GM18951 (cell line): ENCODE measurements around the gene TMEM117.

ENCODE experiments used
- POLR2A ChIP-seq: IDR thresholded peaks from 4 replicates; pipeline ENCODE4 v1.6.1; 2011; ENCODE audit warnings: mild to moderate bottlenecking; ENCODE audit not compliant: insufficient read length, insufficient read depth; ENCODE audit errors: extremely low read depth
- in situ Hi-C: fragments of 300-500 bp; cut with MboI; formaldehyde crosslinking; loops from one replicate; pipeline ENCODE4 v1.12.0; 2022; ENCODE audit warnings: low sequenced_read_pairs, mixed read lengths, inconsistent platforms; ENCODE audit not compliant: unreplicated experiment

Gene TMEM117

GRCh38 chr12:44299524-44299923 is 463.6 kb downstream of the TMEM117 start:
- in situ Hi-C loops = no loop called here
- TF ChIP-seq POLR2A = no peak

DNA sequence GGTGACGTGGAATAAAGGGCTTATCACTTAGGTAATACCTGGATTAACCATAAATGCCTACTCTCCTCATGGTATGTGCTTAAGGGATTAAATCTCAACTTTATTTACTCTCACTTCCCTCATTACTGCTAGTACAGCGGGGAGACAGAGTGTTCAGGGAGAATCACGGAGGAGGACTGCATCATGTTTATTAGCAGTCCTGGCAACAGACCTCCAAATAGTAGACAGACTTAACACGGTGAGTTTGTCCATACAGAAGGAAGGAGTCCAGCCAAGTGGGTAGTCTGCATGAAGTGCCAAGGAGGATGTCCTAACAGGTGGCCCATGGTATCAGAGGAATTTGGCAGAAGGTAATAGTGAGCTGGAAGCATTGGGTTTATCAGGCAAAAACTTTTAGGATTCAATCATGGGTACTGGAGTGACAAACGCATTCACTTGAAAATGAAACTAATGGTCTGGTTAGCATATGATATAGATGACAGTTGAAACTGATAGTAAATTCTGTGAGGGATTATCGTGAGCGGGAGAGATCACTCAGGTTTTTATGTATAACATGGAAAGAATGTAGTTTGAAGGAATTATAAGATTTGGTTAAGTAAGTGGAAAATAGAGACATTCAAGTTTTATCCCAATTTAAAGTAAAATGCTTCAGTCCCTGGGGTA is 471.8 kb downstream of the TMEM117 start:
- TF ChIP-seq POLR2A = no peak
- in situ Hi-C loops = no loop called here

GRCh38 chr12:44313188-44313587 is 477.3 kb downstream of the TMEM117 start:
- in situ Hi-C loops = no loop called here
- no peak for TF ChIP-seq POLR2A

GRCh38 chr12:44314007-44314500 is 478.2 kb downstream of the TMEM117 start:
- in situ Hi-C loops = no loop called here
- no peak for TF ChIP-seq POLR2A

DNA sequence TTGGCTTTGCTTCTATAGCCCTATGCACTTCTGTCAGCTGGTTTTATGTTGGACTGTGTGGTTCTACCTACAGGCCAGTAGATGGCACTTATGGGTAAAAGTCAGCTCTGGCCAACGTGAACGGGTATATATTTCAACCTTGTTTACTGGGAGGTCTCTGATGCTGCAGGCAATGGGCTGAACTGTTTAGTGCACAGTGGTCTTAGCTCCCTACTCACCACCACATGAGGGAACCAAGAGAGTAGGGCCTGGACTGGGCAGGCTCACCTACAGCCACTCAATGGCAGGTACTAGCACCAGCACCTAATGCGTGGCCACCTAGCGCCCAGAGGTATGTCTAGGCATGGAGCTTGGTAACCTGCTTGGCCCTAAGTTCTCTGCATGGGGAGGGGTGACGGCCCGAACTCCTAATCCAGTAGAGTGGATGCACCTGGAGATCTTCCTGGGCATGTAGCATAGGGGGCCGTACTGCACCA is 481.8 kb downstream of the TMEM117 start:
- no peak for TF ChIP-seq POLR2A
- in situ Hi-C loops = no loop called here

- no peak for TF ChIP-seq POLR2A
- in situ Hi-C loops = no loop called here
Measured at GRCh38 chr12:44331269-44331668, 495.4 kb downstream of the TMEM117 start.

GRCh38 chr12:44334347-44334746 is 498.5 kb downstream of the TMEM117 start:
- in situ Hi-C loops = no loop called here

GRCh38 chr12:44335030-44335429 is 499.1 kb downstream of the TMEM117 start:
- TF ChIP-seq POLR2A = no peak
- in situ Hi-C loops = no loop called here

More at GRCh38 chr12:44334347-44334746, 498.5 kb downstream of the TMEM117 start:
- no peak for TF ChIP-seq POLR2A

DNA sequence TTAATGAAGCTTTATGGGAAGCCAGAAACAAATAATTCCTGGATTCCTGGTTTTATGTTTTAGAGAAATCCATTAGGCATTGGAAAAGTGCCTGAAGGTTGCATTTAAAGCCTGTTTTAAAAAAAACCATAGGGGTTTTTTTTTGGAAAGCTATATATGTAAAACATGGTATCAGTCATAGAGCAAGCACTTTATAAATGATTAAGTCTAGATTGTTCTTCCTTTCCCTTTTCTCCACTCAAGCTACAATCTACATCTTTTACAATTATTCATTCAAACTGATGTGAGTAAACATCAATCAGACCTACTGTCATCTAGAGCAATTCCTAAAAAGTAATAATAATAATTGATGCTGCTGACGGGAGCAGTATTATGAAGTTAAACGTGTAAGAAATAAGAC is 500.7 kb downstream of the TMEM117 start:
- in situ Hi-C loops = no loop called here
- no peak for TF ChIP-seq POLR2A

GRCh38 chr12:44342371-44342770 is 506.5 kb downstream of the TMEM117 start:
- in situ Hi-C loops = no loop called here
- TF ChIP-seq POLR2A = no peak

- in situ Hi-C loops = no loop called here
- TF ChIP-seq POLR2A = no peak
Measured at GRCh38 chr12:44347145-44347544, 511.3 kb downstream of the TMEM117 start.

DNA sequence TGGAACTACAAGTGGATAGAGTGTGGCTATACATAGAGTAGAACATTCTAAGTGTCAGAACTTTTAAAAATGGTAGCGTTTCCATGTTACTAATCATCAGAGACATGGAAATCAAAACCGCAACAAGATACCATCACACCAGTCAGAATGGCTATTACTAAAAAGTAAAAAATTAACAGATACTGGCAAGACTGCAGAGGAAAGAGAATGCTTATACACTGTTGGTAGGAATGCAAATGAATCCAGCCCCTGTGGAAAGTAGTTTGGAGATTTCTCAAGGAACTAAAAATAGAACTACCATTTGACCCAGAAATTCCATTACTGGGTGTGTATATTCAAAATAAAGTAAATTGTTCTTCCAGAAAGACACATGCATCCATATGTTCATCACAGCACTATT is 521.6 kb downstream of the TMEM117 start:
- in situ Hi-C loops = no loop called here
- no peak for TF ChIP-seq POLR2A

DNA sequence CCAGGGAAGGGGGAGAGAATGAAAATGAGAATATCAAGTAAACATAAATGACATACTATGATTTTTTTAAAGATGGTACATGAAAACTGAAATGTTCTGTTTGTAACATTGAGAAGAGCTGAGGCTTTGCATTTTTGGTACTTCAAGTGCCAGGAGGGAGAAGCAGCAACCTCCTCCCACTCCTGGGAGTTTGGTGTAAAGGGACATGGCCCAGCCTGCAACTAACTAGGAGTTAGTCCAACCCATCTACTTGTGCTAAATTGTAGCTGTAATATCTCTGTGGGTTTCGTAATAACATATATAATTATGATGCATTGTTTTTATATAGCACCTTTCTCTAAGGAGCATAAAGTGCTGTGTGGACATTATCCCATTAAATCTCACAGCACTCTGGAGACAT is 522.8 kb downstream of the TMEM117 start:
- in situ Hi-C loops = no loop called here

DNA sequence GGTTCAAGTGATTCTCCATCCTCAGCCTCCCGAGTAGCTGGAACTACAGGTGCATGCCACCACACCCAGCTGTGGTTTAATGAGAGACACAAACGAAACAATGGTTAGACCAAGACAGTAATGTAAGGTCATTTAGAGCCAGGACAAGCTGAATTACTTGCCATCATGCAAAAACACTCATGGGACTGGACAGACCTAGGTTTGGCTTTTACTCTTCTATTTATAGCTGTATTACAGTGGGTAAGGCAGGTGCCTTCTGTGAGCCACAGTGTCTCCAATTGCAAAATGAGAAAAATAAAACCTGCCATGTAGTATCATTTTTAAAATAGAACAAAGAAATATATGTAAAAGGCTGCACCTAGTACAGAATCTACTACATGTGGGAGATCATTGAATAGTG is 527.1 kb downstream of the TMEM117 start:
- in situ Hi-C loops = no loop called here
- TF ChIP-seq POLR2A = no peak

More for the DNA sequence above, 522.8 kb downstream of the TMEM117 start:
- no peak for TF ChIP-seq POLR2A
